SK-N-SH (cell line): Measurements from ENCODE around the gene RFX3. TPM values are rescaled to one million over a fixed set of nuclear protein-coding genes. Genes with fewer than 3 reads are reported as not detected.

Source experiments
- CTCF ChIA-PET: fragments of 300-600, 350-600 bp; formaldehyde crosslinking; extraction: SDS; loops from one replicate; lab custom pipeline; 2021; lab: Yijun Ruan, JAX
- POLR2A ChIA-PET: fragments of 350-600 bp; sonication (Branson Sonifier 250); formaldehyde crosslinking; extraction: SDS; loops from one replicate; lab custom pipeline; 2020; ENCODE audit warnings: antibody characterized with exemption, inconsistent platforms; lab: Yijun Ruan, JAX
- DNase-seq: peaks from one replicate; pipeline ENCODE4 v3.0.0; 2012
- H2AFZ ChIP-seq: fragments of 200-600 bp; sonication (generic); 2 replicates; pipeline ENCODE4 v1.8.1; 2016; ENCODE audit warnings: antibody characterized with exemption, mild to moderate bottlenecking, low read depth
- H3F3A ChIP-seq: fragments of 200-600 bp; sonication (generic); replicated peaks from 2 replicates; pipeline ENCODE3; 2016; ENCODE audit warnings: antibody characterized with exemption, mild to moderate bottlenecking; ENCODE audit not compliant: insufficient read depth
- H3K27ac ChIP-seq, 2 experiments: fragments of 200-500 bp in 1 of 2; fragments of 200-600 bp in 1 of 2; sonication (Bioruptor generic) in 1 of 2; sonication (generic), shearing (Covaris generic) in 1 of 2; 2 replicates each; pipeline versions ENCODE4 v1.5.1 to v1.6.1; 2014 to 2016; ENCODE audit warnings: low read depth in 2 of 2, inconsistent platforms in 1 of 2, low read length in 1 of 2, mild to moderate bottlenecking in 1 of 2, mixed read lengths in 1 of 2
- H3K27me3 ChIP-seq: fragments of 200-600 bp; sonication (generic), shearing (Covaris generic); 2 replicates; pipeline ENCODE4 v1.6.1; 2016; ENCODE audit warnings: mixed run types; ENCODE audit not compliant: insufficient read depth
- H3K36me3 ChIP-seq, 2 experiments: fragments of 200-500 bp in 1 of 2; fragments of 200-600 bp in 1 of 2; sonication (Bioruptor generic) in 1 of 2; sonication (generic) in 1 of 2; replicated peaks in 1 of 2; 2 replicates each; pipeline versions ENCODE3 to v1.5.1; 2014 to 2016; ENCODE audit warnings: low read length in 1 of 2, mild to moderate bottlenecking in 1 of 2; ENCODE audit not compliant: insufficient read depth in 2 of 2, control insufficient read depth in 1 of 2
- H3K4me1 ChIP-seq, 2 experiments: fragments of 200-500 bp in 1 of 2; fragments of 200-600 bp in 1 of 2; sonication (Bioruptor generic) in 1 of 2; sonication (generic), shearing (Covaris generic) in 1 of 2; 2 replicates each; pipeline versions ENCODE4 v1.5.1 to v1.6.1; 2014 to 2016; ENCODE audit warnings: low read depth in 1 of 2, low read length in 1 of 2, mixed run types in 1 of 2; ENCODE audit not compliant: insufficient read depth in 2 of 2, control insufficient read depth in 1 of 2
- H3K4me2 ChIP-seq: fragments of 200-600 bp; sonication (generic), shearing (Covaris generic); 2 replicates; pipeline ENCODE4 v1.6.1; 2017; ENCODE audit warnings: mixed run types
- H3K4me3 ChIP-seq, 2 experiments: fragments of 200-500 bp in 1 of 2; fragments of 200-600 bp in 1 of 2; sonication (Bioruptor generic) in 1 of 2; sonication (generic), shearing (Covaris generic) in 1 of 2; 2 replicates each; pipeline versions ENCODE4 v1.5.1 to v1.8.1; 2014 to 2016; ENCODE audit warnings: low read depth in 2 of 2, inconsistent platforms in 1 of 2, low read length in 1 of 2, mild to moderate bottlenecking in 1 of 2, mixed read lengths in 1 of 2, moderate library complexity in 1 of 2
- H3K79me2 ChIP-seq: fragments of 200-600 bp; sonication (generic); 2 replicates; pipeline ENCODE4 v1.8.1; 2017; ENCODE audit warnings: mild to moderate bottlenecking; ENCODE audit not compliant: insufficient read depth
- H3K9ac ChIP-seq: fragments of 200-600 bp; sonication (generic); 2 replicates; pipeline ENCODE4 v1.6.1; 2017; ENCODE audit warnings: mixed run types
- H3K9me2 ChIP-seq: fragments of 200-600 bp; sonication (generic); 2 replicates; pipeline ENCODE4 v1.6.1; 2017; ENCODE audit warnings: mixed run types
- H3K9me3 ChIP-seq: fragments of 200-600 bp; sonication (generic); 2 replicates; pipeline ENCODE4 v1.6.1; 2017; ENCODE audit warnings: mixed run types, mild to moderate bottlenecking, moderate library complexity
- H4K20me1 ChIP-seq: fragments of 200-600 bp; sonication (generic); 2 replicates; pipeline ENCODE4 v1.6.1; 2017; ENCODE audit warnings: mild to moderate bottlenecking, mixed run types; ENCODE audit not compliant: insufficient read depth
- CHD2 ChIP-seq: fragments of 150-350 bp; IDR thresholded peaks from 2 replicates; pipeline ENCODE4 v1.6.1; 2018; ENCODE audit warnings: low read length; ENCODE audit not compliant: partially characterized antibody
- ELF1 ChIP-seq: IDR thresholded peaks from 2 replicates; pipeline ENCODE4 v1.4.0; 2012
- EP300 ChIP-seq, 2 experiments: IDR thresholded peaks; 2 replicates each; pipeline versions ENCODE4 v1.4.0 to v1.6.1; 2012; ENCODE audit warnings: borderline replicate concordance in 1 of 2, low read depth in 1 of 2, low read length in 1 of 2
- FOXM1 ChIP-seq: IDR thresholded peaks from 2 replicates; pipeline ENCODE4 v1.4.0; 2012; ENCODE audit warnings: low read depth, mild to moderate bottlenecking
- GABPA ChIP-seq: IDR thresholded peaks from 2 replicates; pipeline ENCODE4 v1.4.0; 2012; ENCODE audit warnings: low read depth, mild to moderate bottlenecking
- GATA2 ChIP-seq: sonication (generic); formaldehyde crosslinking; IDR thresholded peaks from 2 replicates; pipeline ENCODE4 v1.5.0; 2020; ENCODE audit warnings: mild to moderate bottlenecking, missing genetic modification reagents
- JUND ChIP-seq: IDR thresholded peaks from 2 replicates; pipeline ENCODE4 v1.4.0; 2012
- MEF2A ChIP-seq: IDR thresholded peaks from 2 replicates; pipeline ENCODE4 v1.4.0; 2012; ENCODE audit warnings: low read depth, borderline replicate concordance
- NRF1 ChIP-seq: IDR thresholded peaks from 2 replicates; pipeline ENCODE4 v1.6.1; 2012; ENCODE audit warnings: low read depth, mild to moderate bottlenecking, low read length
- POLR2AphosphoS5 ChIP-seq: IDR thresholded peaks from 2 replicates; pipeline ENCODE4 v1.6.1; 2012; ENCODE audit warnings: low read depth, low read length
- RAD21 ChIP-seq: IDR thresholded peaks from 2 replicates; pipeline ENCODE4 v1.6.1; 2012; ENCODE audit warnings: mild to moderate bottlenecking, low read length
- RFX5 ChIP-seq: IDR thresholded peaks from 2 replicates; pipeline ENCODE4 v1.6.1; 2012; ENCODE audit warnings: mild to moderate bottlenecking, improper control_type of control experiment, low read length
- RXRA ChIP-seq: IDR thresholded peaks from 2 replicates; pipeline ENCODE4 v1.4.0; 2012; ENCODE audit warnings: low read depth, mild to moderate bottlenecking, borderline replicate concordance
- TAF1 ChIP-seq: IDR thresholded peaks from 2 replicates; pipeline ENCODE4 v1.6.1; 2012; ENCODE audit warnings: low read depth, mild to moderate bottlenecking, low read length, moderate library complexity, borderline replicate concordance
- TCF12 ChIP-seq: IDR thresholded peaks from 2 replicates; pipeline ENCODE4 v1.4.0; 2012
- WGBS: methylation state at CpG from one replicate; pipeline ENCODE4 v1.1.6; 2017; ENCODE audit warnings: low lambda C conversion rate; 5-methylcytosine and 5-hydroxymethylcytosine counted together
- polyA plus RNA-seq, 3 experiments: library from polyadenylated mRNA; depleted of rRNA; stranded (reverse); fragments of >200 nt; gene quantifications; 2 replicates each; pipeline ENCODE4 v1.2.3, GENCODE V29; 2012
- TF ChIP-seq, protein P1 (sequence below): IDR thresholded peaks from 2 replicates; pipeline ENCODE4; 2012
- TF ChIP-seq, protein P2 (sequence below): fragments of 150-350 bp; IDR thresholded peaks from 2 replicates; pipeline ENCODE4 v1.6.1; 2016; ENCODE audit warnings: mild to moderate bottlenecking, low read depth, low read length
- TF ChIP-seq, protein P3 (sequence below): IDR thresholded peaks from 2 replicates; pipeline ENCODE4 v1.4.0; 2012; ENCODE audit warnings: low read depth, borderline replicate concordance
- TF ChIP-seq, protein P4 (sequence below): IDR thresholded peaks from 2 replicates; pipeline ENCODE4 v1.4.0; 2012; ENCODE audit warnings: low read depth

RFX3 gene
- polyA plus RNA-seq, 1 of the 3 experiments (the other 2 are of a cell fraction) = 1.7 TPM

DNA sequence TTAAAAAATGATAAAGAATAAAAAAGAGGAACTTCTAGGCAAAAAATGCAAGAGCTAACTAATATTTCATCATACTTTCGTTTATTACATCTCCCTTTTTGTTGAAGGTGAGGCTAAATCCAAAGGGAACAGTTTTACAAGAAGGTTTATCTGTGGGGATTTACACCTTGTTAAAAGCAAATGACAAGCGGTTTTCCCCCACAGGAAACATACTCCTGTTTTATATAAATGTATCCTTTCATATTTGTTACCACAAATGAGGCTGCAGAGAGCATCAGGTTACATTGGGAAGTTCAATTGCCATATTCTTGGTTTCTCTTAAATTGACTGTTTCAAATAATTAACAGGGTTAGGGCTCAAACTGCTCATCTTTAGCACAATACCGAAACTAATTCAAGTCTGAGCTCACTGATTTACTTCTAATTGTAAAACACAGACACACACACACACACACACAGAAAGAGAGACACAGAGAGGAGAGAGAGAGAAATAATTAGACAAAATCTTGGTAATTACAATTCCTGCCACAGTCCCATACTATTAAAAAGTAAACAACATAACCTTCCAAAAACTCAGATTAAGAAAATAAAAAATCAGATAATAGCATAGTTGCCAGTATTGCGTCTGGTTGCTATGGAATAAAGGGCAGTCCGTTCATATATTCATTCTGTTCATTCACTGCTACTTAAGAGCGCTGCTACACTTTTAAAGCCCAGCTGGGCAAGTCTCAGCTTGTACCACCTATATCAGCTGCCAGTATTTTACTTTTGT lies 17.1 kb downstream of the RFX3 start:
- POLR2A ChIA-PET = no interaction called here
- Histone ChIP-seq H3K4me2 (peak overlapping the region; percentile 40; the same call in 1 of the 2 replicates), H4K20me1 (no peaks in the 10 kb centered on the region), H3K9me2 (no peaks in the 10 kb centered on the region), H3K27ac (peak overlapping the region; percentile 9 to 47; a peak in 1 of 4 replicates), H3K9me3 (no peaks in the 10 kb centered on the region; the same call in 1 of the 2 replicates), H3K4me3 (peak overlapping the region in 1 of 2 experiments; percentile 22; a peak in 1 of 4 replicates), H3K79me2 (no peaks in the 10 kb centered on the region; the same call in none of the 2 replicates), H3K9ac (peak overlapping the region; percentile 11; the same call in 1 of the 2 replicates), H3K4me1 (peaks cover 12 to 20% of the 10 kb centered on the region in 2 experiments; a peak in 3 of 4 replicates), H3K36me3 (peaks cover 0 to 4% of the 10 kb centered on the region in 2 experiments), H2AFZ (no peak overlapping the region), H3K27me3 (no peaks in the 10 kb centered on the region), H3F3A (peaks cover 7% of the 10 kb centered on the region)
- no peak for DNase-seq
- CTCF ChIA-PET = interaction anchor here (1.0 kb wide), 1 partner anchor 16 kb away, joined by 3 read pairs; no protein-coding TSS in a partner anchor
- 72% methylated on average over 6 of the region's 6 CpGs for WGBS
- no peak for TF ChIP-seq GATA2
- TF ChIP-seq, protein P1, sequence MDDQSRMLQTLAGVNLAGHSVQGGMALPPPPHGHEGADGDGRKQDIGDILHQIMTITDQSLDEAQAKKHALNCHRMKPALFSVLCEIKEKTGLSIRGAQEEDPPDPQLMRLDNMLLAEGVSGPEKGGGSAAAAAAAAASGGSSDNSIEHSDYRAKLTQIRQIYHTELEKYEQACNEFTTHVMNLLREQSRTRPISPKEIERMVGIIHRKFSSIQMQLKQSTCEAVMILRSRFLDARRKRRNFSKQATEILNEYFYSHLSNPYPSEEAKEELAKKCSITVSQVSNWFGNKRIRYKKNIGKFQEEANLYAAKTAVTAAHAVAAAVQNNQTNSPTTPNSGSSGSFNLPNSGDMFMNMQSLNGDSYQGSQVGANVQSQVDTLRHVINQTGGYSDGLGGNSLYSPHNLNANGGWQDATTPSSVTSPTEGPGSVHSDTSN = no peak
- no peak for TF ChIP-seq RFX5
- TF ChIP-seq FOXM1 = no peak
- TF ChIP-seq, protein P2, sequence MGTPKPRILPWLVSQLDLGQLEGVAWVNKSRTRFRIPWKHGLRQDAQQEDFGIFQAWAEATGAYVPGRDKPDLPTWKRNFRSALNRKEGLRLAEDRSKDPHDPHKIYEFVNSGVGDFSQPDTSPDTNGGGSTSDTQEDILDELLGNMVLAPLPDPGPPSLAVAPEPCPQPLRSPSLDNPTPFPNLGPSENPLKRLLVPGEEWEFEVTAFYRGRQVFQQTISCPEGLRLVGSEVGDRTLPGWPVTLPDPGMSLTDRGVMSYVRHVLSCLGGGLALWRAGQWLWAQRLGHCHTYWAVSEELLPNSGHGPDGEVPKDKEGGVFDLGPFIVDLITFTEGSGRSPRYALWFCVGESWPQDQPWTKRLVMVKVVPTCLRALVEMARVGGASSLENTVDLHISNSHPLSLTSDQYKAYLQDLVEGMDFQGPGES = no peak
- TF ChIP-seq RXRA = no peak
- no peak for TF ChIP-seq RAD21
- TF ChIP-seq, protein P3, sequence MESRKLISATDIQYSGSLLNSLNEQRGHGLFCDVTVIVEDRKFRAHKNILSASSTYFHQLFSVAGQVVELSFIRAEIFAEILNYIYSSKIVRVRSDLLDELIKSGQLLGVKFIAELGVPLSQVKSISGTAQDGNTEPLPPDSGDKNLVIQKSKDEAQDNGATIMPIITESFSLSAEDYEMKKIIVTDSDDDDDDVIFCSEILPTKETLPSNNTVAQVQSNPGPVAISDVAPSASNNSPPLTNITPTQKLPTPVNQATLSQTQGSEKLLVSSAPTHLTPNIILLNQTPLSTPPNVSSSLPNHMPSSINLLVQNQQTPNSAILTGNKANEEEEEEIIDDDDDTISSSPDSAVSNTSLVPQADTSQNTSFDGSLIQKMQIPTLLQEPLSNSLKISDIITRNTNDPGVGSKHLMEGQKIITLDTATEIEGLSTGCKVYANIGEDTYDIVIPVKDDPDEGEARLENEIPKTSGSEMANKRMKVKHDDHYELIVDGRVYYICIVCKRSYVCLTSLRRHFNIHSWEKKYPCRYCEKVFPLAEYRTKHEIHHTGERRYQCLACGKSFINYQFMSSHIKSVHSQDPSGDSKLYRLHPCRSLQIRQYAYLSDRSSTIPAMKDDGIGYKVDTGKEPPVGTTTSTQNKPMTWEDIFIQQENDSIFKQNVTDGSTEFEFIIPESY = no peak
- TF ChIP-seq EP300 (IDR thresholded peaks at IDR 0.05; ENCODE audit: borderline replicate concordance in 1 of 2, low read depth in 1 of 2, low read length in 1 of 2) = no peak
- TF ChIP-seq ELF1 = no peak
- no peak for TF ChIP-seq MEF2A
- no peak for TF ChIP-seq GABPA
- TF ChIP-seq JUND = no peak
- TF ChIP-seq POLR2AphosphoS5 = no peak
- TF ChIP-seq, protein P4, sequence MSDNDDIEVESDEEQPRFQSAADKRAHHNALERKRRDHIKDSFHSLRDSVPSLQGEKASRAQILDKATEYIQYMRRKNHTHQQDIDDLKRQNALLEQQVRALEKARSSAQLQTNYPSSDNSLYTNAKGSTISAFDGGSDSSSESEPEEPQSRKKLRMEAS = no peak
- no peak for TF ChIP-seq TAF1
- TF ChIP-seq NRF1 = no peak
- no peak for TF ChIP-seq TCF12
- TF ChIP-seq CHD2 = no peak
